Liver (tissue), 3 donors: ENCODE data around the gene DYNLT1.

Source experiments
- ATF3 ChIP-seq: IDR thresholded peaks from 2 replicates; pipeline ENCODE4 v1.6.1; 2016; ENCODE audit warnings: antibody characterized with exemption
- CTCF ChIP-seq: fragments of 150-350 bp; IDR thresholded peaks from 2 replicates; pipeline ENCODE4 v1.5.1; 2017; ENCODE audit warnings: improper control_type of control experiment, low read depth, low read length; ENCODE audit not compliant: missing input control
- FOXA1 ChIP-seq: IDR thresholded peaks from 2 replicates; pipeline ENCODE4 v1.6.1; 2016; ENCODE audit warnings: antibody characterized with exemption
- JUND ChIP-seq, 2 donors: IDR thresholded peaks; 2 replicates each; pipeline ENCODE4 v1.6.1; 2016; ENCODE audit warnings: antibody characterized with exemption in 2 of 2
- MAX ChIP-seq: IDR thresholded peaks from 2 replicates; pipeline ENCODE4 v1.6.1; 2016; ENCODE audit warnings: antibody characterized with exemption
- RAD21 ChIP-seq, 2 donors: IDR thresholded peaks; 2 replicates each; pipeline ENCODE4 v1.6.1; 2016; ENCODE audit warnings: antibody characterized with exemption in 2 of 2, mild to moderate bottlenecking in 2 of 2
- REST ChIP-seq: IDR thresholded peaks from 2 replicates; pipeline ENCODE4 v1.6.1; 2016; ENCODE audit warnings: antibody characterized with exemption, mild to moderate bottlenecking
- YY1 ChIP-seq: IDR thresholded peaks from 2 replicates; pipeline ENCODE4 v1.6.1; 2016; ENCODE audit warnings: antibody characterized with exemption, mild to moderate bottlenecking
- donor health status: healthy.
- donor health status: healthy.

GRCh38 chr6:158680481-158680880 is 35.9 kb upstream of the DYNLT1 start:
- TF ChIP-seq CTCF, result no peak
- TF ChIP-seq JUND (IDR thresholded peaks at IDR 0.05), result no peak
- no peak for TF ChIP-seq RAD21 (IDR thresholded peaks at IDR 0.05)
- no peak for TF ChIP-seq FOXA1
- no peak for TF ChIP-seq MAX
- no peak for TF ChIP-seq YY1
- TF ChIP-seq ATF3, result no peak
- TF ChIP-seq REST, result no peak
